DMS153 treated with DMSO at 0.1 percent for 48 hours (cell line): Measurements from ENCODE around the gene KRT38.

Source experiments
- DNase-seq: peaks from one replicate; lab custom pipeline; 2025; ENCODE audit not compliant: unreplicated experiment; lab: John Stamatoyannopoulos, UW

KRT38 gene

GRCh38 chr17:41440531-41441033 is at the start of gene KRT38:
KRT38 (minus strand) TSS chr17:41440983; CDS start chr17:41440921, 62 bp downstream.
- DNase-seq = no peak

- DNase-seq = no peak
Measured at GRCh38 chr17:41489531-41489930, 48.7 kb upstream of the KRT38 start, which contains the start of gene KRT36. KRT36 (minus strand) TSS chr17:41489910; CDS start chr17:41489864, 46 bp downstream.

DNA sequence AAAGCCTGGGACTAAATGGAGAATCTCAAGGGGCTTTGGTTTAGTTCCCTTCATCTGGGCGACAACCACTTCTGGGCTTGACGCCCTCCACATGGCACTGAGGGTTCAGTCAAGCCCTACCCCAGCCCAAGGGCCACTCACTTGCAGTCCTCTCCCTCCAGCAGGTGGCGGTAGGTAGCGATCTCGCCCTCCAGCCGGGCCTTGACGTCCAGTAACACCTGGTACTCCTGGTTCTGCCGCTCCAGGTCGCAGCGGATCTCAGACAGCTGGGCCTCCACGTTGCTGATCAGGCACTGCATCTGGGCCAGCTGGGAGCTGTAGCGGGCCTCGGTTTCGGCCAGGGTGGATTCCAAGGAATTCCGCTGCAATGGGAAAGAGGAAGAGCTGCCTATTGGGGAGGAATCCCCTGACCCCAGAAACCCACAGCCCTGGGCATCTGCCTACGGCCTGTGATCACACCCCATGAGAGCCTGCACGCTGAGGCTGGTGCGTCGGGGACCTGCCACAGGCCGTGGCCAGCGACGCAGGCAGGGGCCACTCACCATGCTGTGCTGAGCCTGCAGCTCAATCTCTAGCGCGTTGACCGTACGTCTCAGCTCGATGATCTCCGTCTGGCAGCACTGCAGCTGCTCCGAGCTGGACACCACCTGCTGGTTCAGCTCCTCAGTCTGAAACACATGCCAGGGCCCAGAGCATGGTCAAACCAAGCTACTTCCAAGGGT is 46.2 kb upstream of the KRT38 start:
- no peak for DNase-seq

DNA sequence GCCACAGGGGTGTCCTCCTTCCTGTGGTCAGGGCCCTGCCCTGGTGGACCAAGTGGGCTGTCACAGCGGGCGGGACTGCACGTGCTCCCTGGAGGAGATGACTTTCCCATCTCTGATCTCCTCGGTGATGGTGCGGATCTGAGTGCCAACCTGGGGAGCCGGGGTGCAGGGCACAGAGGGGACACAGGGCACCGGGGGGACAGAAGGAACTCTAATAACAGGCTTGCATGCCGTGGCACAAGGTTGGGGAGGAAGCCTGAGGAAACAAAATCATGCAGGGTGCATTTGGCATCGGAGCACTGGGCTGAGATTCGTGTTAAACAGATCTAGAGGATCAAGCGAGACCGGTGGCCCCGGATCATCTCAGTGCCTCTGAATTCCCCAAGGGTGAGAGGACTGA is 45.5 kb upstream of the KRT38 start:
- DNase-seq = no peak

DNA sequence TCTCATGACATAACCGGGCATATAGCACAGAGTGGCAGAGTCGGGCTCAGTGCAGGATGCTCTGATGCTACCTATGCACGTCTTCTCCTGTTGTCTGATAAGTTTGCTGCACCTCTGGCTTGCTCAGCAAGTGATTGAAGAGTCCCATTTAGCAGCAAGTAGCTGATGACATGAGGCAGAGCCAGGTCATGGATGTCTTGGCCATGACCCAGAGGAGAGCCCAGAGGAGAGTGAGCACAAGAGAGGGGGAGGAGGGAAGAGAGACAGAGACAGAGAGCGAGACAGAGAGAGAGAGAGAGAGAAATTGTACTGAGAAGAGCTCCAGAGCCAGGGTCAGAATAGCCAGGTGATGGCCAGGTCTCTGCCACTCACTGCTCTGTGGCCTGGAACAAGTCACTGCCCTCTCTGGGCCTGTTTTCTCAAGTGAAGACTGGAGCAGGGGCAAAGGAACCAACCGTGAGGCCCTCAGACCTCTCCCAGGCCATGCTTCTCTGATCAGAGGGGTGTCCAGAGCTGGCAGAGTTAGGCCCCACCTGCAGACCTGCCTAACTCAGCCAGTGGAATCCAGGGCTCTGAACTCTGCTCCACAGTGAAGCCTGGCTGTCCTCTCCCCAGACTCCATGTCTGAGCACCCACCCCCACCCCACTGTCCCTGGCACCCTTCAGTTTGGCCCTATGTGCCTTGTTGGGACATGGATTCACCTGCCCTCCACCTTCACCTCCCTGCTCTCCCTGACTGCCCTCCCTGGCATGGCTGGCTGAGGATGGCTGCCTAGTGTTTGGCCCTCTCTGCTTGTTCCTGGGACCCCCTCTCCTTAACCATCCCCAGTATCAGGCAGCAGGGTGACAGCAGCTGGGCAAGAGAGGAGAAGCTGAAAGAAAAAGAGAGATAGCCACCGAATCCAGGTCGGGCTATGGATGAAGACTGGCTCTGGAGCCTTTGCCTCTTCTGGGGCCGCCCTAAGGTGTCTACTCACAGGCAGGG is 44.4 kb upstream of the KRT38 start:
- DNase-seq = no peak

DNA sequence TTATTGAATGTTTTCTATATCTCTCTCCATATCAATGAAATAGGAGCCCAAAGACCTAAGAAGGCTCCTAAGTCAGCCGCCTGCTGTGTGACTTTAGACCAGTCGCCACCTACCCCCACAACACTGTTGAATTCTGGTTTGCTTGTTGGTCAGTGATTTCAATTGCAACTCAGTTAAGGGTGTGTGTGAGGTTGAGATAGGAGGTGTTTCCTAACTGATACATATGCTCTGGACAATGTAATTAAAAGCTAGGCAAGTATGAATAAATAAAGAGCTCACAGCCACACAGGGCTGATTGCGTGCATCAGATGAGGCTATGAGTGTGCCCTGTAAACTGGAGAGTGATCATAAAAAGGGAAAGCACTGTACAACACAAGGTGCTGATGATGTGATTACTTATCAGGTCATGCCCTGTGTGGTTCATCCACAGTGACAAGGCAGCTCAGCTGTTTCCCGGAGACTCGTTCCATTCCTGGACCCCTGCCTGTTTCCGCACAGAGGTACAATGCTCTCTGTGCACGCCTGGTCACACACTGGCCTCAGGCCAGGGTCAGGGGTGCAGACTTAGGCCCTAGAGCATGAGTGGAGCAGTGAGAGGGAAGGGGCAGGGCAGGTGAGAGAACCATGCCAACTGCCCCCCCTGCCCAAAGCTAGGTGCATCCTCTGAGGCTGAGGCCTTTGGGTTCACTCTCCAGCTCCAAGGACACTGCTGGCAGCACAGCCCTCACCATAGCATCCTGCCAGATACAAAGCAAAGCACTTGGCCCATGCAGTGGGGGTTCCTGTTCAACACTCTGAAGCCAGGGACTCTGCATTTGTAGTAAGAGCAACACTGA is 43.4 kb upstream of the KRT38 start:
- no peak for DNase-seq

DNA sequence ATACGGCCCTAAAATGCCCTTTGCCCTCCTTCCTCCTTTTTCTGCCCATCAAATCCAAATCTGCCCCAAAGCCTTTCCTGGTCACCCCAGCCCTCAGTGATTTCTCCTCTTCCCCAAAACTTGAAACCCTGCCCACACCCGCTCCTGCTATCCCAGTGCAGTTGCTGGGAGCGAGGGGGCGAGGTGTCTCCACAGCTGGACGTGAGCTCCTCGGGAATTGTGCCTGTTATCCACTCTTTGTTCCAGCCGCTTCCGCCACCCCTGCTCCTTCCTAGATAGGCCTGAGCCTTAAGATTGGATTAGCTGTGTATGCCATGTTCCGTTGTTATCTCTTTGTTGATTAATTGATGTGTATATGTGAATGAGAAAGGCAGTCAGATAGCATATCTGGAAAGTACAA is 42.7 kb upstream of the KRT38 start:
- no peak for DNase-seq

GRCh38 chr17:41481036-41481435 is 40.3 kb upstream of the KRT38 start, which contains the start of gene KRT35:
KRT35 (minus strand) TSS chr17:41481151; CDS start chr17:41481097, 54 bp downstream.
- DNase-seq = no peak

DNA sequence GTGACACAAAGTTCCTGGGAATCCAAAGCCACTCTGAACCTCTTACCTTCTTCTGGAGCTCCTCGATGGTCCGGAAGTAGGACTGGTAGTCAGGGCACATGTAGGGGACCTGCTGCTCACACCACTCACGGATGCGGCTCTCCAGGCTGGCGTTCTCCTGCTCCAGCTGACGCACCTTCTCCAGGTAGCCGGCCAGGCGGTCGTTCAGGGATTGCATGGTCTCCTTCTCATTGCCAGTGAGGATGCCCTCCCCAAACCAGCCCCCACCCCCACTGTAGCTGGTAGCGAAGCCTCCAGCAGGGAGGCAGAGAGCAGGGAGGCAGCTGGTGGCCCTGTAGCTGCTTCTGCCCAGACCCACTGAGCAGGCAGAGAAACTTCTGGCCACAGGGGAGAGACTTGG is 39.8 kb upstream of the KRT38 start:
- no peak for DNase-seq

DNA sequence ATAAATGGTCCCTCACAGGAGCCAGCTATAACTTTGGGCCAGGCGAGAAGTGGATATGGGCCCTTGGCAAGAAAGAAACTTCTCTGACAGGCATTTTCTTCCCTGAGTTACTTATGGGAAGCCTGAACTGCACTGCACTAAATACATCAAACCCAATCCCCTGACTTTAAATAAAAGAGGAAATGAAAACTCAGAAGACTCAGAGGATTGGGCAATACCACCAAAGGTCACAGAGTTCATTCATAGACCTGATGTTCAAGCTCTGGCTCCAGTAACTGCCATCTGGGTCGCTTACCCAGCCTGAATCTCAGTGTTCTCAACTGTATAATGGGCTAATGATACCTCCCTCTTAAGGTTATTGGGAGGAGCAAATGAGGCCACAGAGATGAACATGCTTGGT is 39.4 kb upstream of the KRT38 start:
- DNase-seq = no peak

- no peak for DNase-seq
Measured at GRCh38 chr17:41478237-41478636, 37.5 kb upstream of the KRT38 start.

DNA sequence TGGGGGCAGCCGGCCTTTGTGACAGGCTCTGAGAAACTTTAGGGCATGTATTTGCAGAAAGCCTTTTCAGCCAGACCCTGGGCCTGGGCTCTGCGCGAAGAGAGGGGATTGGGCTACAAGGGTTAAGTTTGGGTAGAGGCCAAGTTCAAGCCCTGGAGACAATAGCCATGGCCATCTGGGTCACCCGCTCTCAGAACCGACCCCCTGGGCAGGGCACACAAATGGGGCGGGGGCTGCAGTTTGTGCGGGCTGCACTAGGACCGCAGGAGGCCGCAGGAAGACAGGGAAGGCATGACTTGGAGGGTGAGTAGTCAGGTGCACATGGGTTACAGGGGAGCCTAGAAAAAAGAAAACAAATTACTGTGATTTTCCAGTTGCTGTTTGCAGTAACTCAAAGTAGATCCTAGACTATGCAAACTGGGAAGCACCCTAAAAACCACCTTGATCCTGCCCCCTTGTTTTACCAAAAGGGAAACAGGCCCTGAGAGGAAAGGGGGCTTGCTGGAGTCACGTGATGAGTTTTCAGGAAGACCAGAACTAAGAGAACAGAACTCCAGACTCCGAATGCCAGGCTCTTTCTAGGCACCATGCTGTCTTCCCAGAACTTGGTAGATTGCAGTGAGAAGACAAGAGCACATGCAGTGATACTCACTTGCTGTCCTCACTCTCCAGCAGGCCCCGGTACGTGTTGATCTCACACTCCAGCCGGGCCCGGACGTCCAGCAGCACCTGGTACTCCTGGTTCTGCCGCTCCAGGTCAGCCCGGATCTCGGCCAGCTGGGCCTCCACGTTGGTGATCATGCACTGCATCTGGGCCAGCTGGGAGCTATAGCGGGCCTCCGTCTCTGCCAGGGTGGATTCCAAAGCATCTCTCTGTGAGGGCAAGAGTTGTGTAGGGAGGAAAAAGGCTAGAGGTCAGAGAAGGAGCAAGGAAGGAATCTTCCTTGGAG is 36.4 kb upstream of the KRT38 start:
- DNase-seq = no peak

DNA sequence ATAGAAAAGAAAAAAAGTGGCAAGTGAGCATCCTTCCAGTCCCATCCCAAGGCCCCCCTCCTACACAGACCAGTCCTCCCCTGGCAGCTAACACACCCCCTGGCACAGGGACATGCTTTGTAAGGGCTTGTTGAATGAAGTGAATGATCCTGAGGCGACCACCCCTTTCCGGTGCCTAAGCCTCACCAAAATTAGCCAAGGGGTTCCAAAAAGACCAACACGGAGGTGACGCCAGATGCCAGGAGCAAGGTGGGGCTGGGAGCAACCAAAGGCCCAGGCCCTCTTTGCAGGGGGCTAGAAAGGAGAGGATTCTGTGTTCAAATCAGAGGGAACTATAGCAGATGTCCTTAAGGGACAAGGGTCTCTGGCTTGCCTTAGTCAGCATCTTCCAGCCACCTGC is 34.6 kb upstream of the KRT38 start:
- DNase-seq = no peak

GRCh38 chr17:41474863-41475262 is 34.1 kb upstream of the KRT38 start:
- DNase-seq = no peak

- DNase-seq = no peak
Measured at GRCh38 chr17:41468346-41468745, 27.6 kb upstream of the KRT38 start.

- DNase-seq = no peak
Measured at GRCh38 chr17:41467561-41467960, 26.8 kb upstream of the KRT38 start.

GRCh38 chr17:41466988-41467387 is 26.2 kb upstream of the KRT38 start, which contains the start of gene KRT32:
KRT32 (minus strand) TSS chr17:41467386; CDS start chr17:41467325, 61 bp downstream.
- DNase-seq = no peak

DNA sequence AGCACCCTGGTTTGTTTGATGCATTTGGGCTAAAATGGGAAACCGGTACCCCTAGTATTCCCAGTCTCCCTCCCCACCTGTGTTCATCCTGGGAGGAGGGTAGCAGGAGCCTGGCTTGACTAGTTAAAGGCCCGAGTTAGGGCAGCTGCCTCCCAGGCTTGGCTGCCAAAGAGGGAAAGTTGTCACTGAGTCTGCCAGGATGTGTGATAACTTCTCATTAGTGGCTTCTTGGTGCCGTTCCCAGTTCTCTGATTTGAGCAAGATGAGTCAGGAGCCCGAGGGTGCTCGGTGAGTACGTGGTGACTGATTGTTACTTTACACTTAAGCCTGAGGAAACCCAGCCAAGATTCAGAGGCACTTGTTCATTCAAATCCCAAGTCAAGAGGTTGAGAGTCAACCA is 23.9 kb upstream of the KRT38 start:
- no peak for DNase-seq

DNA sequence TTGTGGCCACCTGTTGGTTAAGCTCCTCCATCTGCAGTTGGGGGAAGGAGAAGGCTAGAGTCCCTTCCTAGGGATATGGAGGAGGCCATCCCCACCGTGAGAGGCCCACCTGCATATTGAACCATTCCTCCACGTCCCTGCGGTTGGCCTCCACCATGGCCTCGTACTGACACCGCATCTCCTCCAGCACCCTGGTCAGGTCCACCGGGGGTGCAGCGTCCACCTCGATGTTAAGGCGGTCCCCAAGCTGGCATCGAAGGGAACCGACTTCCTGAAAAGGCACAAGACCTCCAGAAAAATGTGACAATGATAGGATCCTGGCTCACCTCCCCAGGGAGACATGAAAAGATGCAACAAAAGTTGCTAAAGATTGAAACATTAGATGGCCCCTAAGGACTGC is 23.4 kb upstream of the KRT38 start:
- no peak for DNase-seq

DNA sequence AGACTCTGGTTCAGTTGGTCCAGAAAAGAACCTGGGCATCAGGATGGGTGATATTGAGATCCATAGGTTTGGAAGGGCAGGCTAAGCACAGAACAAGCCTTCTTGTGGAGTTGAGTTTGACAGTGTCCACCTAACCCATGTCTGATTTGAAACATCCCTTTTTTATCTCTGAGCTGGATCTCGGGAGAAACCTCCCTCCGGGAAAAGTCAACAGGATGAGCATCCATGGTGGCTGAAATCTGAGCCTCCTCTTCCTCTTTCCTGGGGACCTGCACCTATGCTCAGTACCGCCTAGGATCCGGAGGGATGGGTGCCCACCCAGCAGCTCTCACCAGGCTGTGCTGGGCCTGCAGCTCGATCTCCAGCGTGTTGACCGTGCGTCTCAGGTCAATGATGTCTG is 23.0 kb upstream of the KRT38 start:
- DNase-seq = no peak
